PC-9 (cell line): Measurements from ENCODE around the gene DNASE1L3. TPM values are rescaled to one million over a fixed set of nuclear protein-coding genes. Genes with fewer than 3 reads are reported as not detected.

Experiments used
- BruUV-seq: library from RNA; stranded (reverse); fragments of 400-500 nt; replicated peaks from 2 replicates; lab custom pipeline; 2021; lab: Mats Ljungman, UMichigan
- CTCF ChIA-PET: fragments of 300-600 bp; sonication (Branson Sonifier 250); formaldehyde crosslinking; loops from one replicate; lab custom pipeline; 2022; ENCODE audit warnings: antibody characterized with exemption; lab: Charles Lee
- POLR2A ChIA-PET: fragments of 300-600 bp; sonication (Branson Sonifier 250); formaldehyde crosslinking; loops from one replicate; lab custom pipeline; 2022; ENCODE audit warnings: antibody characterized with exemption; ENCODE audit not compliant: unreplicated experiment; lab: Charles Lee
- DNase-seq, 2 experiments: peaks; one replicate each; pipeline versions ENCODE4 v3.0.0 to v3.0.0-alpha.2; 2015 to 2022; ENCODE audit warnings: mixed read lengths in 1 of 2
- H2AFZ ChIP-seq: fragments of 200-600 bp; sonication (generic); 2 replicates; pipeline ENCODE4 v1.8.1; 2017; ENCODE audit warnings: antibody characterized with exemption
- H3F3A ChIP-seq: fragments of 200-600 bp; sonication (generic); 2 replicates; pipeline ENCODE4 v1.8.1; 2017; ENCODE audit warnings: antibody characterized with exemption, mild to moderate bottlenecking, low read depth; ENCODE audit not compliant: insufficient read depth
- H3K27ac ChIP-seq: fragments of 200-600 bp; sonication (generic); 2 replicates; pipeline ENCODE4 v1.6.1; 2016; ENCODE audit warnings: mixed run types
- H3K27me3 ChIP-seq: fragments of 200-600 bp; sonication (generic); 2 replicates; pipeline ENCODE4 v1.6.1; 2016; ENCODE audit warnings: low read depth, mixed run types; ENCODE audit not compliant: insufficient read depth
- H3K36me3 ChIP-seq: fragments of 200-600 bp; sonication (generic); 2 replicates; pipeline ENCODE4 v1.6.1; 2016; ENCODE audit warnings: low read depth, mixed run types
- H3K4me1 ChIP-seq: fragments of 200-600 bp; sonication (generic); replicated peaks from 2 replicates; pipeline ENCODE4 v1.6.1; 2016; ENCODE audit warnings: mixed run types; ENCODE audit not compliant: insufficient read depth
- H3K4me2 ChIP-seq: fragments of 200-600 bp; sonication (generic); 2 replicates; pipeline ENCODE4 v1.6.1; 2017; ENCODE audit warnings: mixed run types
- H3K4me3 ChIP-seq: fragments of 200-600 bp; sonication (generic); 2 replicates; pipeline ENCODE4 v1.6.1; 2016; ENCODE audit warnings: mixed run types
- H3K79me2 ChIP-seq: fragments of 200-600 bp; sonication (generic); 2 replicates; pipeline ENCODE4 v1.6.1; 2017; ENCODE audit warnings: low read depth, mixed run types
- H3K9me2 ChIP-seq: fragments of 200-600 bp; sonication (generic); 2 replicates; pipeline ENCODE4 v1.8.1; 2017; ENCODE audit warnings: mild to moderate bottlenecking; ENCODE audit not compliant: insufficient read depth
- H3K9me3 ChIP-seq: fragments of 200-600 bp; sonication (generic); 2 replicates; pipeline ENCODE4 v1.8.1; 2016; ENCODE audit warnings: low read depth; ENCODE audit not compliant: insufficient read depth
- H4K20me1 ChIP-seq: fragments of 200-600 bp; sonication (generic); 2 replicates; pipeline ENCODE4 v1.8.1; 2017; ENCODE audit not compliant: insufficient read depth
- CTCF ChIP-seq: fragments of 200-600 bp; sonication (generic); conservative IDR thresholded peaks from 2 replicates; pipeline ENCODE4 v1.6.1; 2017; ENCODE audit warnings: mixed run types, antibody characterized with exemption, mild to moderate bottlenecking, moderate library complexity
- EZH2 ChIP-seq: fragments of 200-600 bp; sonication (generic); IDR thresholded peaks from 2 replicates; pipeline ENCODE4 v1.8.0; 2017; ENCODE audit warnings: antibody characterized with exemption, low read depth
- intact Hi-C: fragments of 100-400 bp; cut with micrococcal nuclease; formaldehyde crosslinking; loops from one replicate; pipeline ENCODE4 v1.10.0; 2022; ENCODE audit not compliant: unreplicated experiment
- total RNA-seq: library from RNA; stranded (reverse); gene quantifications from 2 replicates; pipeline ENCODE4 v1.2.3, GENCODE V29; 2021

The DNASE1L3 gene
- total RNA-seq, 1 experiment from 2014 or later = not detected

GRCh38 chr3:58144478-58145325, 66.1 kb downstream of the DNASE1L3 start:
- DNase-seq = no peak
- H4K20me1 ChIP-seq = peaks cover 22% of the 10 kb centered on the region
- TF ChIP-seq CTCF = no peak
- no peak for TF ChIP-seq EZH2
- intact Hi-C loops = no loop called here
- no peaks in the 10 kb centered on the region for H3K27me3 ChIP-seq
- BruUV-seq = no TSS peak
- H3K9me2 ChIP-seq = no peaks in the 10 kb centered on the region
- H3K79me2 ChIP-seq = no peaks in the 10 kb centered on the region
- H3K9me3 ChIP-seq = no peaks in the 10 kb centered on the region
- ChIA-PET CTCF (no interaction called here), POLR2A (no interaction called here)
- no peaks in the 10 kb centered on the region for H3K4me1 ChIP-seq
- no peak overlapping the region for H3K4me2 ChIP-seq
- peaks cover 46% of the 10 kb centered on the region; the same call in 1 of the 2 replicates for H3F3A ChIP-seq
- H3K36me3 ChIP-seq = peaks cover 74% of the 10 kb centered on the region
- no peak overlapping the region for H3K27ac ChIP-seq
- H3K4me3 ChIP-seq = no peak overlapping the region
- H2AFZ ChIP-seq = no peak overlapping the region

GRCh38 chr3:58143417-58144055, 67.2 kb downstream of the DNASE1L3 start:
- Histone ChIP-seq H3K4me2 (no peak overlapping the region), H3K9me3 (no peaks in the 10 kb centered on the region), H3K27me3 (no peaks in the 10 kb centered on the region), H3K27ac (no peak overlapping the region), H3K4me1 (no peaks in the 10 kb centered on the region), H2AFZ (no peak overlapping the region), H3K4me3 (no peak overlapping the region), H3K9me2 (no peaks in the 10 kb centered on the region), H3F3A (peaks cover 34% of the 10 kb centered on the region; the same call in 1 of the 2 replicates), H3K36me3 (peaks cover 72% of the 10 kb centered on the region), H4K20me1 (peaks cover 25% of the 10 kb centered on the region), H3K79me2 (no peaks in the 10 kb centered on the region)
- DNase-seq = no peak
- no TSS peak for BruUV-seq
- TF ChIP-seq EZH2 = no peak
- no peak for TF ChIP-seq CTCF
- POLR2A ChIA-PET = no interaction called here
- intact Hi-C loops = no loop called here
- CTCF ChIA-PET = interaction anchor here (0.6 kb wide), 1 partner anchor 118 kb away, joined by 4 read pairs; no protein-coding TSS in a partner anchor

Other genes with a start within 250 kb of the DNASE1L3 start
- gene FLNB, start 202.6 kb downstream of the DNASE1L3 start, total RNA-seq = 349 and 361 TPM in 2 replicates
- gene ABHD6, start 26.8 kb upstream of the DNASE1L3 start, total RNA-seq = 6.5 and 6.7 TPM in 2 replicates
- 13.2 and 13.8 TPM in 2 replicates for gene RPP14, start 95.3 kb upstream of the DNASE1L3 start, total RNA-seq
- 6.2 and 7.4 TPM in 2 replicates for gene HTD2, start 95.5 kb upstream of the DNASE1L3 start, total RNA-seq
- 3.3 and 4.4 TPM in 2 replicates for gene PXK, start 121.9 kb upstream of the DNASE1L3 start, total RNA-seq
- 69.8 and 70.7 TPM in 2 replicates for gene PDHB, start 222.9 kb upstream of the DNASE1L3 start, total RNA-seq